Measurements from ENCODE around the gene STAB2.

STAB2 gene

GRCh38 chr12:103697971-103698751, 111.1 kb downstream of the STAB2 start:
- DNase-seq, result no peak

GRCh38 chr12:103698752-103699560, 111.9 kb downstream of the STAB2 start:
- DNase-seq, result no peak

GRCh38 chr12:103705098-103705497, 118.0 kb downstream of the STAB2 start:
- DNase-seq, result no peak

- no peak for DNase-seq
Observed at GRCh38 chr12:103705927-103706326, 118.9 kb downstream of the STAB2 start.

GRCh38 chr12:103707446-103707845, 120.4 kb downstream of the STAB2 start:
- DNase-seq, result no peak

- no peak for DNase-seq
Observed at GRCh38 chr12:103710544-103710943, 123.5 kb downstream of the STAB2 start.

GRCh38 chr12:103712216-103712615, 125.1 kb downstream of the STAB2 start:
- no peak for DNase-seq

- no peak for DNase-seq
Observed at GRCh38 chr12:103715494-103715893, 128.4 kb downstream of the STAB2 start.

GRCh38 chr12:103716517-103717196, 129.6 kb downstream of the STAB2 start:
- no peak for DNase-seq

- no peak for DNase-seq
Observed at GRCh38 chr12:103725398-103725797, 138.3 kb downstream of the STAB2 start.

- DNase-seq, result no peak
Observed at GRCh38 chr12:103727638-103728037, 140.6 kb downstream of the STAB2 start.

- no peak for DNase-seq
Observed at GRCh38 chr12:103728323-103728722, 141.2 kb downstream of the STAB2 start.

GRCh38 chr12:103729499-103729898, 142.4 kb downstream of the STAB2 start:
- no peak for DNase-seq

- DNase-seq, result no peak
Observed at GRCh38 chr12:103731539-103731938, 144.5 kb downstream of the STAB2 start.

GRCh38 chr12:103734863-103735262, 147.8 kb downstream of the STAB2 start:
- no peak for DNase-seq

GRCh38 chr12:103735291-103735690, 148.2 kb downstream of the STAB2 start:
- DNase-seq, result no peak

GRCh38 chr12:103736572-103736971, 149.5 kb downstream of the STAB2 start:
- no peak for DNase-seq

- no peak for DNase-seq
Observed at GRCh38 chr12:103737881-103738280, 150.8 kb downstream of the STAB2 start.

- DNase-seq, result no peak
Observed at GRCh38 chr12:103742349-103742932, 155.4 kb downstream of the STAB2 start.

- no peak for DNase-seq
Observed at GRCh38 chr12:103743788-103744187, 156.7 kb downstream of the STAB2 start.

GRCh38 chr12:103745962-103746361, 158.9 kb downstream of the STAB2 start:
- DNase-seq, result no peak

GRCh38 chr12:103748002-103748401, 160.9 kb downstream of the STAB2 start:
- DNase-seq, result no peak

GRCh38 chr12:103748875-103749274, 161.8 kb downstream of the STAB2 start:
- no peak for DNase-seq
